ENCODE measurements around the gene IFIT1B.

- TF ChIP-seq CTCF (IDR thresholded peaks at IDR 0.05) (no peak), EP300 (IDR thresholded peaks at IDR 0.05) (no peak)
Measured at GRCh38 chr10:89404104-89405047, 26.5 kb downstream of the IFIT1B start.
